ENCODE data around the gene DENND2C. TPM values are rescaled to one million over a fixed set of nuclear protein-coding genes. Genes with fewer than 3 reads are reported as not detected.

Gene DENND2C
- total RNA-seq = 1 to 10 TPM; 1.1 to 5.1 TPM
- total RNA-seq = 1.5 to 3.9 reads per million in 2 donors

- H3K4me3 Mint-ChIP-seq = peak within 1 kb of the TSS; percentile 96
- H3K4me1 Mint-ChIP-seq = peaks cover 16% of the 10 kb centered on the region
- H3K27ac Mint-ChIP-seq = peak within 1 kb of the TSS; percentile 75
- DNase-seq (no peak), ATAC-seq (peak; percentile 59)
- no peaks in the 10 kb centered on the region for H3K9me3 ChIP-seq (ENCODE audit: control insufficient read depth, low read length, poor library complexity, severe bottlenecking)
- H3K27me3 Mint-ChIP-seq = peaks cover 30% of the 10 kb centered on the region
- peaks cover 3% of the 10 kb centered on the region for H3K36me3 Mint-ChIP-seq (ENCODE audit: low read depth)
Measured at GRCh38 chr1:114669562-114670082, at the start of gene DENND2C. Gene DENND2C, minus strand, starts transcription at chr1:114670049. Its CDS starts 44,065 bp downstream, at chr1:114625984.

GRCh38 chr1:114719424-114719787 lies 49.6 kb upstream of the DENND2C start:
- H3K27ac Mint-ChIP-seq = peak overlapping the region; percentile 27
- H3K4me1 Mint-ChIP-seq = peaks cover 18% of the 10 kb centered on the region
- H3K9me3 ChIP-seq (ENCODE audit: control insufficient read depth, low read length, poor library complexity, severe bottlenecking) = no peaks in the 10 kb centered on the region
- ATAC-seq (no peak), DNase-seq (no peak)
- H3K36me3 Mint-ChIP-seq (ENCODE audit: low read depth) = peaks cover 5% of the 10 kb centered on the region
- H3K4me3 Mint-ChIP-seq = peak overlapping the region; percentile 64
- H3K27me3 Mint-ChIP-seq = no peaks in the 10 kb centered on the region

- peaks cover 20% of the 10 kb centered on the region for H3K4me1 Mint-ChIP-seq
- peaks cover 4% of the 10 kb centered on the region for H3K36me3 Mint-ChIP-seq (ENCODE audit: low read depth)
- DNase-seq = no peak
- peak overlapping the region; percentile 27 for H3K27ac Mint-ChIP-seq
- peak overlapping the region; percentile 64 for H3K4me3 Mint-ChIP-seq
- no peak for ATAC-seq
- no peaks in the 10 kb centered on the region for H3K9me3 ChIP-seq (ENCODE audit: control insufficient read depth, low read length, poor library complexity, severe bottlenecking)
- H3K27me3 Mint-ChIP-seq = no peaks in the 10 kb centered on the region
Measured at GRCh38 chr1:114718661-114719423, 49.0 kb upstream of the DENND2C start.

GRCh38 chr1:114716304-114717170 lies 46.7 kb upstream of the DENND2C start, which contains the start of gene NRAS:
Gene NRAS, minus strand, starts transcription at chr1:114716771. Its CDS starts 611 bp downstream, at chr1:114716160.
- peak within 1 kb of the TSS; percentile 100 for H3K27ac Mint-ChIP-seq
- H3K27me3 Mint-ChIP-seq = no peaks in the 10 kb centered on the region
- DNase-seq = peak; percentile 89 to 92 (median 92)
- ATAC-seq = peak; percentile 94
- H3K4me1 Mint-ChIP-seq = peaks cover 19% of the 10 kb centered on the region
- H3K36me3 Mint-ChIP-seq (ENCODE audit: low read depth) = no peaks in the 10 kb centered on the region
- no peaks in the 10 kb centered on the region for H3K9me3 ChIP-seq (ENCODE audit: control insufficient read depth, low read length, poor library complexity, severe bottlenecking)
- peak within 1 kb of the TSS; percentile 97 for H3K4me3 Mint-ChIP-seq

- peak overlapping the region; percentile 97 for H3K4me3 Mint-ChIP-seq
- peak overlapping the region; percentile 100 for H3K27ac Mint-ChIP-seq
- ATAC-seq = no peak
- DNase-seq = no peak
- H3K36me3 Mint-ChIP-seq (ENCODE audit: low read depth) = no peaks in the 10 kb centered on the region
- H3K9me3 ChIP-seq (ENCODE audit: control insufficient read depth, low read length, poor library complexity, severe bottlenecking) = no peaks in the 10 kb centered on the region
- no peaks in the 10 kb centered on the region for H3K27me3 Mint-ChIP-seq
- peaks cover 19% of the 10 kb centered on the region for H3K4me1 Mint-ChIP-seq
Measured at GRCh38 chr1:114715952-114716303, 46.1 kb upstream of the DENND2C start.

- no peak overlapping the region for H3K4me3 Mint-ChIP-seq
- peaks cover 18% of the 10 kb centered on the region for H3K4me1 Mint-ChIP-seq
- H3K9me3 ChIP-seq (ENCODE audit: control insufficient read depth, low read length, poor library complexity, severe bottlenecking) = no peaks in the 10 kb centered on the region
- no peaks in the 10 kb centered on the region for H3K27me3 Mint-ChIP-seq
- peak overlapping the region; percentile 45 for H3K27ac Mint-ChIP-seq
- H3K36me3 Mint-ChIP-seq (ENCODE audit: low read depth) = no peaks in the 10 kb centered on the region
- DNase-seq (no peak), ATAC-seq (no peak)
Measured at GRCh38 chr1:114712977-114713376, 43.1 kb upstream of the DENND2C start.

- Mint-ChIP-seq H3K4me3 (no peak overlapping the region), H3K36me3 (ENCODE audit: low read depth) (peaks cover 3% of the 10 kb centered on the region), H3K27me3 (no peaks in the 10 kb centered on the region), H3K4me1 (peaks cover 4% of the 10 kb centered on the region), H3K27ac (no peak overlapping the region)
- ATAC-seq (no peak), DNase-seq (no peak)
- no peaks in the 10 kb centered on the region for H3K9me3 ChIP-seq (ENCODE audit: control insufficient read depth, low read length, poor library complexity, severe bottlenecking)
Measured at GRCh38 chr1:114710360-114710759, 40.5 kb upstream of the DENND2C start.

GRCh38 chr1:114707604-114708003 lies 37.8 kb upstream of the DENND2C start:
- Mint-ChIP-seq H3K4me1 (no peaks in the 10 kb centered on the region), H3K27me3 (no peaks in the 10 kb centered on the region), H3K27ac (peak overlapping the region; percentile 47), H3K4me3 (peak overlapping the region; percentile 9), H3K36me3 (ENCODE audit: low read depth) (peaks cover 3% of the 10 kb centered on the region)
- H3K9me3 ChIP-seq (ENCODE audit: control insufficient read depth, low read length, poor library complexity, severe bottlenecking) = no peaks in the 10 kb centered on the region
- ATAC-seq = no peak
- no peak for DNase-seq

GRCh38 chr1:114703242-114703641 lies 33.4 kb upstream of the DENND2C start:
- Mint-ChIP-seq H3K27ac (no peak overlapping the region), H3K4me1 (no peaks in the 10 kb centered on the region), H3K27me3 (no peaks in the 10 kb centered on the region), H3K36me3 (ENCODE audit: low read depth) (peaks cover 3% of the 10 kb centered on the region), H3K4me3 (no peak overlapping the region)
- ATAC-seq (no peak), DNase-seq (no peak)
- no peaks in the 10 kb centered on the region for H3K9me3 ChIP-seq (ENCODE audit: control insufficient read depth, low read length, poor library complexity, severe bottlenecking)

GRCh38 chr1:114702737-114703136 lies 32.9 kb upstream of the DENND2C start:
- no peak overlapping the region for H3K4me3 Mint-ChIP-seq
- H3K27me3 Mint-ChIP-seq = no peaks in the 10 kb centered on the region
- H3K27ac Mint-ChIP-seq = no peak overlapping the region
- ATAC-seq = no peak
- H3K4me1 Mint-ChIP-seq = no peaks in the 10 kb centered on the region
- no peaks in the 10 kb centered on the region for H3K9me3 ChIP-seq (ENCODE audit: control insufficient read depth, low read length, poor library complexity, severe bottlenecking)
- no peak for DNase-seq
- peaks cover 3% of the 10 kb centered on the region for H3K36me3 Mint-ChIP-seq (ENCODE audit: low read depth)

- no peaks in the 10 kb centered on the region for H3K9me3 ChIP-seq (ENCODE audit: control insufficient read depth, low read length, poor library complexity, severe bottlenecking)
- ATAC-seq (no peak), DNase-seq (no peak)
- Mint-ChIP-seq H3K4me3 (no peak overlapping the region), H3K36me3 (ENCODE audit: low read depth) (no peaks in the 10 kb centered on the region), H3K27me3 (peaks cover 7% of the 10 kb centered on the region), H3K27ac (no peak overlapping the region), H3K4me1 (no peaks in the 10 kb centered on the region)
Measured at GRCh38 chr1:114701931-114702330, 32.1 kb upstream of the DENND2C start.

- H3K4me1 Mint-ChIP-seq = no peaks in the 10 kb centered on the region
- H3K27ac Mint-ChIP-seq = no peak overlapping the region
- no peaks in the 10 kb centered on the region for H3K36me3 Mint-ChIP-seq (ENCODE audit: low read depth)
- no peaks in the 10 kb centered on the region for H3K9me3 ChIP-seq (ENCODE audit: control insufficient read depth, low read length, poor library complexity, severe bottlenecking)
- ATAC-seq (no peak), DNase-seq (no peak)
- H3K4me3 Mint-ChIP-seq = no peak overlapping the region
- peaks cover 9% of the 10 kb centered on the region for H3K27me3 Mint-ChIP-seq
Measured at GRCh38 chr1:114700036-114700600, 30.3 kb upstream of the DENND2C start.

- Mint-ChIP-seq H3K36me3 (ENCODE audit: low read depth) (no peaks in the 10 kb centered on the region), H3K27ac (no peak overlapping the region), H3K27me3 (peaks cover 9% of the 10 kb centered on the region), H3K4me3 (no peak overlapping the region), H3K4me1 (no peaks in the 10 kb centered on the region)
- H3K9me3 ChIP-seq (ENCODE audit: control insufficient read depth, low read length, poor library complexity, severe bottlenecking) = no peaks in the 10 kb centered on the region
- DNase-seq = no peak
- ATAC-seq = no peak
Measured at GRCh38 chr1:114696810-114697209, 27.0 kb upstream of the DENND2C start.

All from T-helper 17 cell (primary cell).